BE2C (cell line): ENCODE results near the gene RBM44.

Experiments used
- DNase-seq: peaks from one replicate; pipeline ENCODE4 v3.0.0-alpha.2; 2020
- H3K27me3 ChIP-seq: fragments of 250-450 bp; sonication (Bioruptor Pico); 2 replicates; pipeline ENCODE4 v1.5.1; 2020; ENCODE audit warnings: mild to moderate bottlenecking
- H3K36me3 ChIP-seq: fragments of 250-450 bp; sonication (Bioruptor Pico); 2 replicates; pipeline ENCODE4 v1.5.1; 2020; ENCODE audit warnings: mild to moderate bottlenecking
- H3K4me1 ChIP-seq: fragments of 250-450 bp; sonication (Bioruptor Pico); 2 replicates; pipeline ENCODE4 v1.5.1; 2020
- H3K4me3 ChIP-seq: 2 replicates; pipeline ENCODE4 v1.5.1; 2011; ENCODE audit warnings: low read depth, low read length
- H3K9me3 ChIP-seq: fragments of 250-450 bp; sonication (Bioruptor Pico); 2 replicates; pipeline ENCODE4 v1.5.1; 2020
- CTCF ChIP-seq: IDR thresholded peaks from 2 replicates; pipeline ENCODE4 v1.5.1; 2012; ENCODE audit warnings: mild to moderate bottlenecking, low read depth, low read length

RBM44 gene

GRCh38 chr2:237799060-237799428, 465 bp downstream of the RBM44 start:
- no peak for TF ChIP-seq CTCF
- no peaks in the 10 kb centered on the region for H3K36me3 ChIP-seq
- DNase-seq = no peak
- no peaks in the 10 kb centered on the region for H3K27me3 ChIP-seq
- H3K4me3 ChIP-seq = no peak overlapping the region
- no peaks in the 10 kb centered on the region for H3K4me1 ChIP-seq
- no peaks in the 10 kb centered on the region for H3K9me3 ChIP-seq

GRCh38 chr2:237801466-237801865, 2.9 kb downstream of the RBM44 start:
- no peaks in the 10 kb centered on the region for H3K36me3 ChIP-seq
- H3K4me3 ChIP-seq = no peak overlapping the region
- no peaks in the 10 kb centered on the region for H3K27me3 ChIP-seq
- no peak for TF ChIP-seq CTCF
- no peak for DNase-seq
- no peaks in the 10 kb centered on the region for H3K4me1 ChIP-seq
- no peaks in the 10 kb centered on the region for H3K9me3 ChIP-seq

- no peak overlapping the region for H3K4me3 ChIP-seq
- peaks cover 3% of the 10 kb centered on the region; the same call in 1 of the 2 replicates for H3K27me3 ChIP-seq
Measured at GRCh38 chr2:237806334-237806733, 7.8 kb downstream of the RBM44 start.

GRCh38 chr2:237815637-237816036, 17.1 kb downstream of the RBM44 start:
- Histone ChIP-seq H3K4me3 (no peak overlapping the region), H3K4me1 (peaks cover 3% of the 10 kb centered on the region; the same call in 1 of the 2 replicates), H3K27me3 (no peaks in the 10 kb centered on the region), H3K36me3 (no peaks in the 10 kb centered on the region), H3K9me3 (no peaks in the 10 kb centered on the region)
- DNase-seq = no peak
- no peak for TF ChIP-seq CTCF

More at GRCh38 chr2:237806334-237806733, 7.8 kb downstream of the RBM44 start:
- TF ChIP-seq CTCF = no peak
- no peak for DNase-seq
- Histone ChIP-seq H3K9me3 (no peaks in the 10 kb centered on the region), H3K36me3 (no peaks in the 10 kb centered on the region), H3K4me1 (no peaks in the 10 kb centered on the region)

GRCh38 chr2:237816531-237816930, 18.0 kb downstream of the RBM44 start:
- Histone ChIP-seq H3K4me1 (peaks cover 3% of the 10 kb centered on the region; the same call in 1 of the 2 replicates), H3K4me3 (no peak overlapping the region), H3K9me3 (no peaks in the 10 kb centered on the region), H3K36me3 (no peaks in the 10 kb centered on the region), H3K27me3 (no peaks in the 10 kb centered on the region)
- no peak for TF ChIP-seq CTCF
- DNase-seq = no peak

- Histone ChIP-seq H3K27me3 (no peaks in the 10 kb centered on the region), H3K9me3 (no peaks in the 10 kb centered on the region), H3K4me1 (peaks cover 3% of the 10 kb centered on the region; the same call in 1 of the 2 replicates), H3K4me3 (no peak overlapping the region), H3K36me3 (no peaks in the 10 kb centered on the region)
- TF ChIP-seq CTCF = no peak
- DNase-seq = no peak
Measured at GRCh38 chr2:237818066-237818473, 19.5 kb downstream of the RBM44 start.
